ENCODE measurements around the gene HDAC4.

Gene HDAC4

GRCh38 chr2:239000089-239000488 lies 400.7 kb downstream of the HDAC4 start:
- Histone ChIP-seq H3K27ac (ENCODE audit: low read length) (no peak overlapping the region), H3K9me3 (ENCODE audit: insufficient read depth, low read depth, low read length) (no peaks in the 10 kb centered on the region), H3K4me3 (ENCODE audit: low read length) (no peak overlapping the region), H3K9ac (ENCODE audit: low read depth, low read length) (no peak overlapping the region), H3K36me3 (ENCODE audit: insufficient read depth, low read depth, low read length) (no peaks in the 10 kb centered on the region), H3K4me1 (ENCODE audit: insufficient read depth, low read length) (no peaks in the 10 kb centered on the region), H3K27me3 (ENCODE audit: insufficient read depth, low read length) (no peaks in the 10 kb centered on the region)

- H3K4me1 ChIP-seq (ENCODE audit: insufficient read depth, low read length): no peaks in the 10 kb centered on the region
- no peak overlapping the region for H3K4me3 ChIP-seq (ENCODE audit: low read length)
- H3K36me3 ChIP-seq (ENCODE audit: insufficient read depth, low read depth, low read length): no peaks in the 10 kb centered on the region
- no peaks in the 10 kb centered on the region for H3K27me3 ChIP-seq (ENCODE audit: insufficient read depth, low read length)
- H3K27ac ChIP-seq (ENCODE audit: low read length): no peak overlapping the region
- H3K9ac ChIP-seq (ENCODE audit: low read depth, low read length): no peak overlapping the region
- H3K9me3 ChIP-seq (ENCODE audit: insufficient read depth, low read depth, low read length): no peaks in the 10 kb centered on the region; the same call in 1 of the 2 replicates
Observed at GRCh38 chr2:238999291-238999741, 401.5 kb downstream of the HDAC4 start.

- Histone ChIP-seq H3K4me1 (ENCODE audit: insufficient read depth, low read length) (no peaks in the 10 kb centered on the region), H3K9me3 (ENCODE audit: insufficient read depth, low read depth, low read length) (no peaks in the 10 kb centered on the region; the same call in 1 of the 2 replicates), H3K27me3 (ENCODE audit: insufficient read depth, low read length) (no peaks in the 10 kb centered on the region), H3K36me3 (ENCODE audit: insufficient read depth, low read depth, low read length) (no peaks in the 10 kb centered on the region), H3K27ac (ENCODE audit: low read length) (no peak overlapping the region), H3K4me3 (ENCODE audit: low read length) (no peak overlapping the region), H3K9ac (ENCODE audit: low read depth, low read length) (no peak overlapping the region)
Observed at GRCh38 chr2:238998801-238999200, 402.0 kb downstream of the HDAC4 start.

Measured in iPS-20b (cell line).